Body of pancreas (tissue), 4 donors: Measurements from ENCODE around the gene PTPRT. TPM values are rescaled to one million over a fixed set of nuclear protein-coding genes. Genes with fewer than 3 reads are reported as not detected.

Experiments
- ATAC-seq: fragments of 150-250 bp; one replicate; pipeline ENCODE4 v1.9.1; 2016
- DNase-seq, 4 donors: peaks; one replicate each; pipeline ENCODE4 v3.0.0-alpha.2; 2019
- H3K27ac ChIP-seq, 4 donors: fragments of 200-600 bp; sonication (generic); 1 replicate in 3 of 4; 2 replicates in 1 of 4; pipeline versions ENCODE4 v1.5.1 to v1.6.1; 2016 to 2019; ENCODE audit warnings: mild to moderate bottlenecking in 1 of 4, mixed read lengths in 1 of 4, moderate library complexity in 1 of 4
- H3K27me3 ChIP-seq, 2 donors: fragments of 200-600 bp; sonication (generic); one replicate each; pipeline ENCODE4 v1.6.0; 2016; ENCODE audit warnings: mild to moderate bottlenecking in 1 of 2
- H3K36me3 ChIP-seq, 2 donors: fragments of 200-600 bp; sonication (generic); replicated peaks in 1 of 2; 2 replicates each; pipeline ENCODE4 v1.5.1; 2016; ENCODE audit warnings: low read depth in 2 of 2; ENCODE audit not compliant: insufficient read depth in 1 of 2
- H3K4me1 ChIP-seq: fragments of 200-600 bp; sonication (generic); one replicate; pipeline ENCODE4 v1.6.0; 2016
- H3K4me3 ChIP-seq, 2 donors: fragments of 200-600 bp; sonication (generic); 1 replicate in 1 of 2; 2 replicates in 1 of 2; pipeline ENCODE4 v1.5.1; 2016 to 2019
- H3K9me3 ChIP-seq, 3 donors: fragments of 200-600 bp; sonication (generic); 1 replicate in 2 of 3; 2 replicates in 1 of 3; pipeline ENCODE4 v1.5.1; 2016
- POLR2A ChIP-seq, 3 donors: fragments of 450-650 bp; IDR thresholded peaks; one replicate each; pipeline ENCODE4 v1.6.1; 2016; ENCODE audit warnings: antibody characterized with exemption in 3 of 3, mild to moderate bottlenecking in 2 of 3
- WGBS, 2 donors: methylation state at CpG; one replicate each; pipeline ENCODE4 v1.1.5; 2017; 5-methylcytosine and 5-hydroxymethylcytosine counted together
- intact Hi-C: fragments of 100-400 bp; cut with DNase I; formaldehyde crosslinking; loops from one replicate; pipeline ENCODE4 v1.15.1; 2023
- total RNA-seq, 2 donors: library from RNA; depleted of rRNA; stranded (reverse); fragments of >200 nt; gene quantifications; one replicate each; pipeline ENCODE4 v1.1.0, GENCODE V29; 2016
- TF ChIP-seq, protein P1 (sequence below), 7 experiments: fragments of 450-650 bp in 4 of 7; fragments of 200-600 bp in 3 of 7; sonication (generic) in 3 of 7; IDR thresholded peaks; one replicate each; pipeline ENCODE4 v1.5.1; 2016 to 2019; ENCODE audit warnings: antibody characterized with exemption in 7 of 7

PTPRT gene
- total RNA-seq, 2 donors from 2014 or later, result 0.33 to 1.0 TPM

DNA sequence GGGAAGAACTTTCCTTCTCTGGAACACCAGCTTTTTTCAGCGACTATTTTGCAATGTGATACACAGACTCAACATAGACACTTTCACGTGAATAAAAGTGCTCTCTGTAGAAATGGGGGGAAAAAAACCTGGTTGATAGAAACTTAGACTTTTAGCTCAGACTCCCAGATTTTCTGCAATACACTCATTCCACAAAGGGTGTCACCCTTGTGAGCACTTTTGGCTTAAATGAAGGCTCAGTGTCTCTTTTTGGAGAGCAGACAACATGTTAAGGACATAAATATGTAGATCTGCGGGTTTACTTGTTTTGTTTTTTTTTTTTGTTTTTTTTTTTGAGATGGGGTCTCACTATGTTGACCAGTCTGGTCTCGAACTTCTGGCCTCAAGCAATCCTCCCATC is 579.6 kb downstream of the PTPRT start:
- TF ChIP-seq POLR2A (IDR thresholded peaks at IDR 0.05), result no peak
- TF ChIP-seq, protein P1, sequence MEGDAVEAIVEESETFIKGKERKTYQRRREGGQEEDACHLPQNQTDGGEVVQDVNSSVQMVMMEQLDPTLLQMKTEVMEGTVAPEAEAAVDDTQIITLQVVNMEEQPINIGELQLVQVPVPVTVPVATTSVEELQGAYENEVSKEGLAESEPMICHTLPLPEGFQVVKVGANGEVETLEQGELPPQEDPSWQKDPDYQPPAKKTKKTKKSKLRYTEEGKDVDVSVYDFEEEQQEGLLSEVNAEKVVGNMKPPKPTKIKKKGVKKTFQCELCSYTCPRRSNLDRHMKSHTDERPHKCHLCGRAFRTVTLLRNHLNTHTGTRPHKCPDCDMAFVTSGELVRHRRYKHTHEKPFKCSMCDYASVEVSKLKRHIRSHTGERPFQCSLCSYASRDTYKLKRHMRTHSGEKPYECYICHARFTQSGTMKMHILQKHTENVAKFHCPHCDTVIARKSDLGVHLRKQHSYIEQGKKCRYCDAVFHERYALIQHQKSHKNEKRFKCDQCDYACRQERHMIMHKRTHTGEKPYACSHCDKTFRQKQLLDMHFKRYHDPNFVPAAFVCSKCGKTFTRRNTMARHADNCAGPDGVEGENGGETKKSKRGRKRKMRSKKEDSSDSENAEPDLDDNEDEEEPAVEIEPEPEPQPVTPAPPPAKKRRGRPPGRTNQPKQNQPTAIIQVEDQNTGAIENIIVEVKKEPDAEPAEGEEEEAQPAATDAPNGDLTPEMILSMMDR (IDR thresholded peaks at IDR 0.05), result no peak
- DNase-seq (no peak), ATAC-seq (no peak)
- H3K27me3 ChIP-seq, result no peaks in the 10 kb centered on the region
- peaks cover 6% of the 10 kb centered on the region for H3K4me1 ChIP-seq
- no peaks in the 10 kb centered on the region for H3K9me3 ChIP-seq
- intact Hi-C loops, result no loop called here
- H3K4me3 ChIP-seq, result no peak overlapping the region
- no peaks in the 10 kb centered on the region for H3K36me3 ChIP-seq
- H3K27ac ChIP-seq, result no peak overlapping the region
- WGBS, 2 donors, result 71 to 83% methylated on average over 4 of the region's 4 CpGs

DNA sequence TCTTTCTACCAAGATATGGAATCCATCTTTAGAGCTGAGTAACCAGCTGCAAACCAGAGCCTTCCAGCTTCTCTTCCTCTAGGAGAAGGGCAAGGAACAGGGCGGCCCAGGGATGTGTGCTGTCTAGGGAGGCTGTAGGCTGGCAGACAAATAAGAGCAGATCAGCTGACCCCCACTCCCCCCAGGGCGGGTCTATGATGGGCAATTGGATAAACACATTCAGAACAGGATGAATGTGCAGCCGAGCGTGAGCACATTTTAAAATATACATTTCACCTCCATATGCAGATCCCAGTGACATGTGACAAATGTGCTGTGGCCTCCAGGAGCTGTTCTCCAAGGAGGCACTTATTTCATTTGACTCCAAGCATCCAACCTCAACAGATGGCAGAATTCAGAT is 580.1 kb downstream of the PTPRT start:
- 52 to 59% methylated on average over 4 of the region's 4 CpGs for WGBS, 2 donors
- no peak for TF ChIP-seq POLR2A (IDR thresholded peaks at IDR 0.05)
- TF ChIP-seq, protein P1 (IDR thresholded peaks at IDR 0.05), result no peak
- DNase-seq (no peak), ATAC-seq (no peak)
- no peaks in the 10 kb centered on the region for H3K27me3 ChIP-seq
- H3K9me3 ChIP-seq, result no peaks in the 10 kb centered on the region
- H3K27ac ChIP-seq, result no peak overlapping the region
- H3K4me3 ChIP-seq, result no peak overlapping the region
- peaks cover 10% of the 10 kb centered on the region for H3K4me1 ChIP-seq
- intact Hi-C loops, result no loop called here
- no peaks in the 10 kb centered on the region for H3K36me3 ChIP-seq

DNA sequence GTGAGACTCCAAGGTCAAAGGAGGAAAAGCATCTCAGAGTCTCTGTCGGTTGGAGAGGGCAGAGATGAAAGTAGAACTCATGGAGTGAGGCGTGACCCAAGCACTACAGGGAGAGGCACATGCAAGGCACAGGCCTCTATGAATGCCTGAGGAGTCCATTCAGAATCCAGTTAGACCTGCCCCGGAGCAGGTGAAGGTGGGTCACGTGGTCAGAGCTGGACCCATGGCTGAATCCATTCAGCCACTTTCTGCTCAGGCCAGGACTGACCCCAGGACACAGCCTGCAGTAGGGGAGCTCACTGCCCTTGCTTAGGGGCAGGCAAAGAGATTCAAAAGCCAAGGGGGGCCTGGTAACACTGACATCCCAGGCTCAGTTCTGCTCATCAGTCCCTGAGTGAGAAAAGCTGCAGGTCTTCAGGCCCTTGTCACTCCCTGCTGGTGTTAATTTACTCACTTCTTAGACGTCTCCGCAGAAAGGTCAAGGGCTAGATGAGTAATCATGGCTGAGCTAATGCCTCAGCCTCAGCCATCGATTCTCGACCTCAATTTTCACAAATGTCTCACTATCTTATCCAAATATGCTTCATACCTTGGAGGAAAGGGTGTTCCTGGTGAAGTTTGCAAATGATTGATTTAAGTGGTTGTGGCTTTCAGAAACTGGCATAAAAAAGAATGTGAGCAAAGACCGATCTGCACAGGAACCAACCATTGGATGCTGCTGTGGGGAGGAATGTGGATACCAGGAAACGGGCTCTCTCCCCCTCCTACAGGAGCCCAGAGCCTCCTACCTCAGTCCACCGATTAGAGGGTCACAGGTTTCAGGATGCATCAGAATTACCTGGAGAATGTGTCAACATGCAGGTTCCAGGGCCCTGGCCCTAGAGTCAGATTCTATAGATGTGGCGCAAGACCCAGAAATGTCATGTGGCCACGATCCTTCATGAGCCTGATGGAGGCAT is 584.4 kb downstream of the PTPRT start:
- Histone ChIP-seq H3K4me1 (peaks cover 11% of the 10 kb centered on the region), H3K27ac (no peak overlapping the region), H3K36me3 (no peaks in the 10 kb centered on the region), H3K9me3 (no peaks in the 10 kb centered on the region), H3K4me3 (no peak overlapping the region), H3K27me3 (no peaks in the 10 kb centered on the region)
- ATAC-seq (no peak), DNase-seq (no peak)
- TF ChIP-seq POLR2A (IDR thresholded peaks at IDR 0.05), result no peak
- TF ChIP-seq, protein P1 (IDR thresholded peaks at IDR 0.05), result no peak
- intact Hi-C loops, result no loop called here
- 48 to 59% methylated on average over 13 of the region's 13 CpGs for WGBS, 2 donors

DNA sequence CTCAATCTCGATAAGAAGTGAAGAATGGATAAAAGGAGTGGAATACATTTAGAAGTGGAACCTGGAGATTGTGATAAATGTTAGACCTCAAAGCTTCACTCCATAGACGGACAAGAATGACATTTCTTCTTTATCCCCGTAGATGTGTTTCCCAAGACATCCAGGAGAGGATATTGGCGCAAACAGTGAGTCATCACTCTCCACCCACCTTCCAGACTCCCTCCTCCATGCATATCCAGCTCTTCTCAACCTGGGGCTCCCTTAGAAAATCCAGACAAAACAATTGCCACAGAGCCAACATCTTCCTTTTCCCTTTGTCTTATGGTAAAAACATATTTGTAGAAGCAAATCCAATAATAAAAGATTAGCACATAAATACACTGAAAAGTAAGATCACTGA is 586.1 kb downstream of the PTPRT start:
- TF ChIP-seq POLR2A (IDR thresholded peaks at IDR 0.05), result no peak
- TF ChIP-seq, protein P1 (IDR thresholded peaks at IDR 0.05), result no peak
- DNase-seq (no peak), ATAC-seq (no peak)
- no peak overlapping the region for H3K27ac ChIP-seq
- WGBS, 2 donors, result 75 to 87% methylated on average over 4 of the region's 4 CpGs
- no peaks in the 10 kb centered on the region for H3K27me3 ChIP-seq
- H3K4me3 ChIP-seq, result no peak overlapping the region
- intact Hi-C loops, result no loop called here
- H3K36me3 ChIP-seq, result no peaks in the 10 kb centered on the region
- no peaks in the 10 kb centered on the region for H3K9me3 ChIP-seq
- H3K4me1 ChIP-seq, result peaks cover 11% of the 10 kb centered on the region
